Left lobe of liver (tissue), 2 donors: ENCODE measurements around the gene ABHD12B. TPM values are rescaled to one million over a fixed set of nuclear protein-coding genes. Genes with fewer than 3 reads are reported as not detected.
"Not testable (repeated sequence)": the region's sequence is repeated elsewhere in the genome, so short reads cannot be mapped to it uniquely, and the experiment has no call there.

Experiments
- ATAC-seq: fragments of 200-7000 bp; cut with Tn5 transposase; one replicate; pipeline ENCODE4 v1.9.1; 2020; ENCODE audit warnings: mild to moderate bottlenecking, moderate library complexity
- DNase-seq: peaks from one replicate; pipeline ENCODE4 v3.0.0-alpha.2; 2020; ENCODE audit warnings: low spot score
- total RNA-seq: library from RNA; stranded (reverse); gene quantifications from one replicate; pipeline ENCODE4 v1.2.1, GENCODE V29; 2021
- donor health status: DM: no; HTN: no; CAD: no; lungs with moderate emphysema.
- donor health status: DM: no; HTN: yes; CAD: no.

The ABHD12B gene
- total RNA-seq, 1 donor from 2014 or later, result not detected

- DNase-seq (no peak), ATAC-seq (no peak)
Observed at GRCh38 chr14:50892255-50892654, 20.4 kb downstream of the ABHD12B start.

- not testable (repeated sequence) for DNase-seq, ATAC-seq
Observed at GRCh38 chr14:50896421-50896820, 24.6 kb downstream of the ABHD12B start.

- ATAC-seq, DNase-seq: not testable (repeated sequence)
Observed at GRCh38 chr14:50897005-50897404, 25.2 kb downstream of the ABHD12B start.

GRCh38 chr14:50897658-50898175, 25.9 kb downstream of the ABHD12B start:
- no peak for DNase-seq
- ATAC-seq, result no peak

- no peak for DNase-seq
- ATAC-seq, result no peak
Observed at GRCh38 chr14:50901361-50901760, 29.5 kb downstream of the ABHD12B start.

- no peak for DNase-seq
- no peak for ATAC-seq
Observed at GRCh38 chr14:50904719-50905118, 32.9 kb downstream of the ABHD12B start.

- DNase-seq, result no peak
- ATAC-seq, result no peak
Observed at GRCh38 chr14:50906326-50907065, 34.6 kb downstream of the ABHD12B start.

- ATAC-seq (peak; percentile 81), DNase-seq (peak; percentile 67)
Observed at GRCh38 chr14:50910495-50911420, 38.9 kb downstream of the ABHD12B start.

- ATAC-seq (peak; percentile 12), DNase-seq (no peak)
Observed at GRCh38 chr14:50917449-50917848, 45.6 kb downstream of the ABHD12B start.

- DNase-seq (peak; percentile 57), ATAC-seq (peak; percentile 79)
Observed at GRCh38 chr14:50919524-50919923, 47.7 kb downstream of the ABHD12B start.

GRCh38 chr14:50920482-50921230, 48.8 kb downstream of the ABHD12B start:
- peak; percentile 61 for ATAC-seq
- no peak for DNase-seq

- DNase-seq, result no peak
- no peak for ATAC-seq
Observed at GRCh38 chr14:50922803-50923202, 51.0 kb downstream of the ABHD12B start.

GRCh38 chr14:50924236-50924635, 52.4 kb downstream of the ABHD12B start:
- ATAC-seq (no peak), DNase-seq (no peak)

- ATAC-seq (no peak), DNase-seq (no peak)
Observed at GRCh38 chr14:50924843-50925242, 53.0 kb downstream of the ABHD12B start.

- ATAC-seq (peak; percentile 43), DNase-seq (no peak)
Observed at GRCh38 chr14:50926851-50927386, 55.1 kb downstream of the ABHD12B start.

- peak; percentile 88 for ATAC-seq
- DNase-seq, result no peak
Observed at GRCh38 chr14:50928002-50928635, 56.3 kb downstream of the ABHD12B start.

GRCh38 chr14:50929506-50929905, 57.7 kb downstream of the ABHD12B start:
- ATAC-seq, result no peak
- DNase-seq, result no peak

GRCh38 chr14:50931559-50931958, 59.7 kb downstream of the ABHD12B start:
- DNase-seq, result no peak
- ATAC-seq, result no peak

- ATAC-seq (no peak), DNase-seq (no peak)
Observed at GRCh38 chr14:50932156-50932555, 60.3 kb downstream of the ABHD12B start.
